ENCODE measurements around the gene CDC37L1. TPM values are rescaled to one million over a fixed set of nuclear protein-coding genes. Genes with fewer than 3 reads are reported as not detected.
A peak's percentile ranks its signal among the peaks of the same experiment; 100 is the strongest.

CDC37L1 gene
- polyA plus RNA-seq, 3 donors: 18.8 to 19.3 (median 19.2) TPM

- DNase-seq: no peak
Observed at GRCh38 chr9:4706971-4707622, 27.7 kb downstream of the CDC37L1 start.

- DNase-seq: no peak
Observed at GRCh38 chr9:4709380-4709779, 30.0 kb downstream of the CDC37L1 start.

DNA sequence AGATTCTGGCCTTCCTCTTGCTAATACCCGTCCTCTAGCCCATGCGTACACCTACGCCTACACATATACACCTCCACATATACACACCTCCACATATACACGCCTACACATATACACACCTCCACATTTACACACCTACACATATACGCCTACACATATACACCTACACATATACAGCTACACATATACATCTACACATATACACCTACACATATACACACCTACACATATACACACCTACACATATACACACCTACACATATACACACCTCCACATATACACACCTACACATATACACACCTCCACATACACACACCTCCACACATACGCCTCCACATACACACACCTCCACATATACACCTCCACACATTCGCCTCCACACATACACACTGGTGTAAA is 34.5 kb downstream of the CDC37L1 start:
- no peak for DNase-seq

DNA sequence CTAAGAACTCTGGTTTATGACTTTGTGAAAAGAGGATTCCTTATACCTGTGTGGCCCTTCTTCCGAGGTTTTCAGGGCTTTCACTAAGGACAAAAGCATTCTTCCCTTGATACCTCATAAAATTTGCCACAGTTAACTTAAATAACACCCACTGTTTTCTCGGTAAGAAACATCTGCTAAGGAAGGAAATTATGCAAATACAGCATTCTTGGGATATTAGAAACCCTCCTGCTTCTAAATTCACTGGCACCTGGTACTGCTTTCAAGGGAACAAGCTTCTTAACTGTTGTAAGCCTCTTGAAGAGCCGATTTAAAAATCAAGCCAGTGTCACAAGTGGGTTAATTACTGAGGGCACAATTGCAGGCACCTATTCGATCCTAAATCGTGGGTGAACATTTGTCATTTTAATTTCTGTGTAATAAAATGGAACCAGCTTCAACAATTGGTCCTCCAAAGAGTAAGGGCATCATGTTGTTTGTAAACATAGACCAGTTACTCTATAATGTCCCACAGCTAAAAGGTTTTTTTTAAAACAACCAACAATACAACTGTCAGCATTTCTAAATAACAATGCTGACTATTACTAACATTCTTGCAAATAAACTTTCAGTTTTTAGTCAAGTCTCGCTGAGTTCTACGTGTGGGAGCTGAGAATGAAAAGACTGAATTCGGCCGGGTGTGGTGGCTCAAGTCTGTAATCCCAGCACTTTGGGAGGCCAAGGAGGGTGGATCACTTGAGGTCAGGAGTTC is 35.1 kb downstream of the CDC37L1 start:
- DNase-seq: no peak

DNA sequence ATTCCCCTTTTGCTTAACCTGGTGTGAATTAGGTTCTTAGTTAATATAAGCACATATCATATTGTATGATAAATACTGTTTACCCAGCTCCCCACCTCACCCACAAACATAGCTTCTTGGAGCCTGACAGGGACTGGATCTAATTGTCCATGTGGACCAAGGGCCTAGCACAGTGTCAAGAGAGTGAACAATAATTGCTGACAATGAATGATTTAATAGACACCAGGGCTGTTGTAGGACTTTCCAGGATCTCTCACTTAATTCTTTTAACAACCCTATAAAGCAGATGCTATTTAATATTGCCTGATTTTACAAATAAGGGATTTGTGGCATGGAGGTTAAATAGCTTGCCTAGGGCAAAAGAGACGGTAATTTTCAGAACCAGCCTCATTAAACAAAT is 36.8 kb downstream of the CDC37L1 start:
- DNase-seq: no peak

- no peak for DNase-seq
Observed at GRCh38 chr9:4717815-4718214, 38.4 kb downstream of the CDC37L1 start.

DNA sequence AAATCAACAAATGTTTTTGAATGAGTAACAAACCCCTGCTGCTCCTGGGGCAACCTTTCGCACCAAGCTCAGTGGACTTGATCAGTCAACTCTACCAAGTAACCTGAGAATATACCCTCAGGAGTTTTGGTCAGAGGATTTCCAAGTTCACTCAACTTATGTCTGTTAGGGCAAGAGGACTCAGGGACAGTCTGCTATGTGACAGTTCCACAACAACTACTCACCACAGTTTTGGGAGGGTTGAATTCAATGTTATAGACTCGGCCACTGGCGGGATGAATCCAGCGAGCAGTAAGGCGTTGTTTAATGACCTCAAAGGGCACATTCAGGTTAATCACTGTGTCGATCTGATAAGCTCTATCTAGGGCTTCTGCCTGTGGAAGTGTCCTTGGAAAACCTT is 39.5 kb downstream of the CDC37L1 start:
- no peak for DNase-seq

DNA sequence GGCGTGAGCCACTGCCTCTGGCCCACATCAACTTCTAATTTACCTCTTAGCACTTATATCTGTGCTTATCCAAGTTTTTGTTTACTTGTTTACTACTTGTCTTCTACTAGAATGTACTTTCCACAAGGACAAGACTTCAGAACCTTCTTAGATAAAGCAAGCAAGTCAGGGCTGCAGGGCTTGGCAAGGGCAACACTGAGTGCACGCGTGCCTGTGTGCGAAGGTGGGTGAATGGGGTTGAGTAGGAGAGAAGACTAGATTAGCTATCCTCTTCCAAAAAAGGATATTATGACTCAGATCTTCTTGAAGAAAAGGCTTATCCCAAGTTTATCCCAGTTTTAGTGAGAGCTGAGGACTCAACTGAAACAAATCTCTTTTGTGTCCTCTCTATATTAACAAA is 42.4 kb downstream of the CDC37L1 start:
- no peak for DNase-seq

DNA sequence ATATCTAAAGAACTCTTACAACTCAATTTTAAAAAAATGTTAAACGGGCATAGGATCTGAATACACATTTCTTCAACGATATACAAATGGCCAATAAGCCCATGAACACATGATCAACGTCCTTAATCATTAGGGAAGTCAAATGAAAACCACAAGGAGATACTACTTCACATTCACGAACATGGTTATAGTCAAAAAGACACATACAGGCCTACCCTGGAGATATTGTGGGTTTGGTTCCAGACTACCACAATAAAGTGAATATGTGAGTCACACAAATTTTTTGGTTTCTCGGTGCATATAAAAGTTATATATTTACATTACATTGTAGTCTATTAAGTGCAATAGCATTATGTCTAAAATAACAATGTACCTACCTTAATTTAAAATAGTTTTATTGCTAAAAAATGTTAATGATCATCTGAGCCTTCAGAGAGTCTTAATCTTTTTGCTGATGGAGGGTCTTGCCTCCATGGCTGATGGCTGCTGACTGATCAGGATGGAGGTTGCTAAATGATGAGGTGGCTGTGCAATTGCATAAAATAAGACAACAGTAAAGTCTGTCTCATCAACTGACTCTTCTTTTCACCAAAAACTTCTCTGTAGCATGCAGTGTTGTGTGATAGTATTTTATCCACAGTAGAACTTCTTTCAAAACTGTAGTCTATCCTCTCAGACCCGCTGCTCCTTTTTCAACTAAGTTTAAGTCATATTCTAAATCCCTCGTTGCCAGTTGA is 46.5 kb downstream of the CDC37L1 start:
- DNase-seq: no peak

- DNase-seq: no peak
Observed at GRCh38 chr9:4727593-4727992, 48.2 kb downstream of the CDC37L1 start.

DNA sequence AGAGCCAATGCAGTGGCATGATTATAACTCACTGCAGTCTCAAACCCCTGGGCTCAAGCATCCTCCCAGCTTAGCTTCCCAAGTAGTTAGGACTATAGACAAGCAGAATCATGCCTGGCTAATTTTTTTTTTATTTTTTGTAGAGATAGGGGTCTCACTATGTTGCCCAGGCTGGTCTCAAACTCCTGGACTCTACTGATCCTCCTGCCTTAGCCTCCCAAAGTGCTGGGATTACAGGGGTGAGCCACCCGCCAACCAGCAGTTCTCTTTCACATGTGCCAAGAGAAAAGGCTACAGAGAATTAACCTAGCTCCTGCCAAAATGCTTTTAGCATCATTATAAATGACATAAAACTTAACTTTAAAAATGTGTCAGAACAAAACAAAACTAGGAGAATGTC is 53.5 kb downstream of the CDC37L1 start:
- no peak for DNase-seq

DNA sequence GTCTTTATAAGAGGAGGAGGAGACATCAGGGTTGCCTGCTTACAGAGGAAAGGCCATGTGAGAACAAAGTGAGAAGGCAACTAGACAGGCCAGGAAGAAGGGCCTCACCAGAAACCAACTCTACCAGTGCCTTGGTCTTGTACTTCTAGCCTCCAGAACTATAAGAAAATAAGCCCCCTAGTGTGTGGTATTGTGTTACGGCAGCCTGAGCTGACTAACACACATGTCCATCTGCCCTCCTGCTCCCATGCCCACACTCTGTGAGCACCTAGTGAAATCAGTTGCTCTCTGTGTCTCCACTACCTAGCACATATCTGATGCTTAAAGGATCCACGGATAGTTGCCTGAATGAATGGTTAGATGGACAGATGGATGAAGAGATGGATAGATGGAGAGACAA is 54.8 kb downstream of the CDC37L1 start:
- DNase-seq: no peak

DNA sequence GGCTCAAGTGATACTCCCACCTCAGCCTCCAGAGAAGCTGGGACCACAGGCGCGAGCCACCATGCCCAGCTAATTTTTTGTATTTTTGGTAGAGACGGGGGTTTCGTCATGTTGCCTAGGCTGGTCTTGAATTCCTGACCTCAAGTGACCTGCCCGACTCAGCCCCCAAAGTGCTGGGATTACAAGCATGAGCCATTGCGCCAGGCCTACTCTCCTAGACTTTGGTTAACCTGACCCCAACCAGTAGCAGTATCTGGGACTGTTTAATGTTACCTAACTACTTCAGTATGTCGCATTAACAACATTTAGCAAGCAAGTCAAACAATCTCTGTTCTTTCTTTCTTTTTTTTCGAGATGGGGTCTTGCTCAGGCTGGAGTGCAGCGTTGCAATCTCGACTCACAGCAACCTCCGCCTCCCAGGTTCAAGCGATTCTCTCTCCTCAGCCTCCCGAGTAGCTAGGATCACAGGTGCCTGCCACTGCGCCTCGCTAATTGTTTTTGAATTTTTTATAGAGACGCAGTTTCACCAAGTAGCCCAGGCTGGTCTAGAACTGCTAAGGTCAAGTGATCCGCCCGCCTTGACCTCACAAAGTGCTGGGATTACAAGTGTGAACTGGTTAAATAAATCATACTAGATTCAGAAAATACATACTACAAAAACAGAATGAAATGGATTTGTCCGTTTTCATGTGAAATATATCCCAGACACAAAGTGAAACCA is 59.7 kb downstream of the CDC37L1 start:
- DNase-seq: no peak

DNA sequence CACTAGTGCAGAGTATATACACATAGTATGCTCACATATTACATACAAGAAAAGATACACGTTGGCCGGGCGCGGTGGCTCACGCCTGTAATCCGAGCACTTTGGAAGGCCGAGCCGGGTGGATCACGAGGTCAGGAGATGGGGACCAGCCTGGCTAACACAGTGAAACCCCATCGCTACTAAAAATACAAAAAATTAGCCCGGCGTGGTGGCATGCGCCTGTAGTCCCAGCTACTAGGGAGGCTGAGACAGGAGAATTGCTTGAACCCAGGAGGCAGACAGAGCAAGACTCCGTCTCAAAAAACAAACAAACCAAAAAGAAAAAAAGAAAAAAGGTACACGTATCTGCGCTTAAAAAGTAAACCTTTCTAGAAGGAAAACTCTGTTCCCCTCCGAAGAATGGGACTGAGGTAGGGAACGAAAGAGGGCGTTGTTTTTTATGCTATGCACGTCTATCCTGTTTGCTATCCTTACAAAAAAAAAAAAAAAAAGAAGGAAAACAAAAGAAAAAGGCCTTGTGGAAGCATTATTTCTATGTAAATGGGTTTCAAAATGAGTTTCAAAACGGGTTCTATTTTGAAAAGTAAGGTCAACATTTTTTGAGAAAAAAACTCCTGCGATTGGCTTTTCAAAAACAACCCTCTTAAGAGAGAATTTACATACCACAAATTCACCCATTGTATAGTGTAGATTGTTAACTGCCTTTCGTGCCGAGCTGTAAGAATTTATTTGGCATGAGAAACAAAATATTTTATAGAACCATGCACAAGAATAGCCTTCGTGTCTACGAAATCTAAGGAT is 60.4 kb downstream of the CDC37L1 start:
- DNase-seq: no peak

GRCh38 chr9:4740388-4740637 is 60.9 kb downstream of the CDC37L1 start:
- DNase-seq: no peak

GRCh38 chr9:4740638-4741364 is 61.4 kb downstream of the CDC37L1 start, which contains the start of gene AK3:
AK3 (minus strand) TSS chr9:4741202; CDS start chr9:4741087, 115 bp downstream.
- peak; percentile 90 for DNase-seq

DNA sequence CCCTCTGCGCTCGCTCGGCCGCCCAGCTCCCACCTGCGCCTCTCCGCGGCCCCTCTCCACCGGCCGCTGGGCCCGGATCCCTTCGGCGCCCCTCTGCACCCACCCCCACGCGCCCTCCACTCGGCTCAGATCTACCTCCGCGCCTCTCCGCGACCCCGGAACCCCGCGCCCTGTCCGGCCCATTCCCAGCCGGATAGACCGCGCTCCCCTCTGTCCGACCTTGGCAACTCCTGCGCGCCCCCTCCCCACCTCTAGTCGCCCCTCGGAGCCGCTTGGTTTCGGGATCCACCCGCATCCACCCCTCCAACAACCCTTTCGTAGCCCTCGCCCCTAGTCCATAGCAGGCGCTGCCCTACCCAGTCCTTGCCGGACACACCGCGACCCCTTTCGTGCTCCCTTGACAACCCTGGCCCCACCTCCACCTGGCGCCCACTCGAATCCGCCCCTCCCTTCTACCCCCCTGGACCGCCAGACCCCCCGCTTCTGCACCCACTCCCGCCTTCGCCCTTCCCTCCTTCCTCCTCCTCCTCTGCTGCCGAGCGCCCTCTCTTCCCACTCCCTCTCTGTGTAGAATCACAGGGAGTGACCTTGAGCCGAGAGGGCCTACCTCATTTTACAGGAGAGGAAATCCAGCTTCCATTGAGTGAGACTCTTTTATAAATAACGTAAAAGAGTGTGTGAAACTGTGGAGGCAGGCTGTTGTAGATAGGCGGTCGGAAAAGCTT is 62.2 kb downstream of the CDC37L1 start:
- peak; percentile 28 for DNase-seq

DNA sequence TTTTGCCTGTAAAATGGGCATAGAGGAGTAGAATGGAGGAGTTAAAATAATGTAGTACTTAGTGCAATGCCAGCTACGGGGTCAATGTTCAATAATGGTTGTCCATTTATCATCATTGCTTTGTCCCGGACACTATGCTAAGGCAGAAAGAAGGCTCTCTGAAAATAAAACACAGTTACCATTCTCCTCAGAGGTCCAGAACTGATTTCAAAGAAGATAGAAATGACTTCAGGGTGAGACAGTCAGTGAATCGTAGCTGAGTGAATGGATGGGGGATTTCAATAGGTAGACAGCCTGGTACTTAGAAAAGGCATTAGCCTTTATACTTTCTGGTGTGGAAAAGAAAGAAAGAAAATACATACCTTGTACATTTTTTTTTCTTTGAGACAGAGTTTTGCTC is 62.9 kb downstream of the CDC37L1 start:
- no peak for DNase-seq

DNA sequence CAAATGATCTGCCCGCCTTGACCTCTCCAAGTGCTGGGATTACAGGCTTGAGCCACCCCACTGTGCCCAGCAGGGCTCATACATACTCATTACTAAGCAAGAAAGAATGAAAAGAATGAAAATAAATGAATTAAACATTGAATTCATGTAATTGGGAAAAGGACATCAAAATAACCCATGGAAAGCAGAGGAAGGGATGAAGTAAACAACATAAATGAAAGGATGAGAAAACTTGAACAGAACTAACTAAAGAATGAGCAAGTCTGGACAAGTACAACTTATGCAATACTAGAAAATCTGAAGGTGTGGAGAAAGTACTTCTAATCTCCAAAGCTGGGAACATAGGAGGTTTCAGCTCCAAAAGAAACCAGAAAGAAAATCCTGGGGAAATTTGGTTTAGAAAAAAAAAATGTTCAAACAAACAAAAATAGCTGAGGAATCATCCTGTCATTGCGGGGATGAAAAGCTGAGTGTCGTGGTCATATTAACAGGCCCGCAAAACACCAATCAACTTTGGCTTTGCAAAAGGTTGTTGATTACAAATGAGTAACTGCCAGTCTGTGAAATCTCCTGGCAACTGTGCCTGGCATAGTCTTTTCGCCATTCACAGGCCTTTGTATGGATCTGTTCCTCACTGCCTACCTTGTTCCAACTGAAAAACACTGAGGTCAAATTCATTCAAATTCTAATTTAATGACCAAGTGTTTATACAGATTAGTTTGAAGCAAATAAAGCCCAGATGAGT is 63.9 kb downstream of the CDC37L1 start:
- no peak for DNase-seq

Data from renal pelvis (tissue), 4 donors.